ENCODE results near the gene NRGN.
A peak's percentile ranks its signal among the peaks of the same experiment; 100 is the strongest.

NRGN gene
- total RNA-seq, result 0.04 to 0.18 reads per million in 2 experiments

- peak; percentile 79 for DNase-seq (ENCODE audit: low read depth)
Measured at GRCh38 chr11:124739479-124740276, at the start of gene NRGN. Gene NRGN, plus strand, starts transcription at chr11:124739942. Its CDS starts 143 bp downstream, at chr11:124740085.

- no peak for DNase-seq (ENCODE audit: low read depth)
Measured at GRCh38 chr11:124693142-124693541, 46.6 kb upstream of the NRGN start.

- no peak for DNase-seq (ENCODE audit: low read depth)
Measured at GRCh38 chr11:124699547-124699946, 40.2 kb upstream of the NRGN start.

- no peak for DNase-seq (ENCODE audit: low read depth)
Measured at GRCh38 chr11:124700028-124700427, 39.7 kb upstream of the NRGN start.

- no peak for DNase-seq (ENCODE audit: low read depth)
Measured at GRCh38 chr11:124707829-124708228, 31.9 kb upstream of the NRGN start.

- DNase-seq (ENCODE audit: low read depth), result no peak
Measured at GRCh38 chr11:124712392-124712791, 27.4 kb upstream of the NRGN start.

- no peak for DNase-seq (ENCODE audit: low read depth)
Measured at GRCh38 chr11:124716591-124716990, 23.2 kb upstream of the NRGN start.

GRCh38 chr11:124717421-124717785, 22.3 kb upstream of the NRGN start:
- DNase-seq (ENCODE audit: low read depth), result no peak

- peak; percentile 8 for DNase-seq (ENCODE audit: low read depth)
Measured at GRCh38 chr11:124717786-124718651, 21.7 kb upstream of the NRGN start.

GRCh38 chr11:124718801-124719200, 20.9 kb upstream of the NRGN start:
- DNase-seq (ENCODE audit: low read depth), result no peak

GRCh38 chr11:124719534-124719933, 20.2 kb upstream of the NRGN start:
- no peak for DNase-seq (ENCODE audit: low read depth)

GRCh38 chr11:124722176-124722575, 17.6 kb upstream of the NRGN start:
- no peak for DNase-seq (ENCODE audit: low read depth)

- no peak for DNase-seq (ENCODE audit: low read depth)
Measured at GRCh38 chr11:124724979-124725718, 14.6 kb upstream of the NRGN start.

- DNase-seq (ENCODE audit: low read depth), result no peak
Measured at GRCh38 chr11:124725719-124726105, 14.0 kb upstream of the NRGN start.

GRCh38 chr11:124727474-124727873, 12.3 kb upstream of the NRGN start:
- DNase-seq (ENCODE audit: low read depth), result no peak

- DNase-seq (ENCODE audit: low read depth), result no peak
Measured at GRCh38 chr11:124728134-124728533, 11.6 kb upstream of the NRGN start.

- DNase-seq (ENCODE audit: low read depth), result no peak
Measured at GRCh38 chr11:124729571-124729970, 10.2 kb upstream of the NRGN start.

- DNase-seq (ENCODE audit: low read depth), result no peak
Measured at GRCh38 chr11:124732230-124732629, 7.5 kb upstream of the NRGN start.

GRCh38 chr11:124736736-124737135, 3.0 kb upstream of the NRGN start:
- DNase-seq (ENCODE audit: low read depth), result no peak

- DNase-seq (ENCODE audit: low read depth), result no peak
Measured at GRCh38 chr11:124737638-124738305, 2.0 kb upstream of the NRGN start.

- DNase-seq (ENCODE audit: low read depth), result no peak
Measured at GRCh38 chr11:124738713-124739478, 846 bp upstream of the NRGN start.

All from T follicular helper cell (primary cell).